Activated CD8-positive, alpha-beta T cell treated with anti-CD3 and anti-CD28 coated beads for 36 hours (primary cell): ENCODE measurements around the gene CRKL. TPM values are rescaled to one million over a fixed set of nuclear protein-coding genes. Genes with fewer than 3 reads are reported as not detected.

Experiments used
- ATAC-seq: fragments of 200-7000 bp; cut with Tn5 transposase; one replicate; pipeline ENCODE4 v1.10.0; 2021; ENCODE audit warnings: mild to moderate bottlenecking, moderate library complexity
- CTCF ChIA-PET: fragments of 350-600 bp; sonication (Branson Sonifier 250); formaldehyde crosslinking; loops from one replicate; lab custom pipeline; 2021; ENCODE audit warnings: antibody characterized with exemption; lab: Charles Lee
- POLR2A ChIA-PET: fragments of 350-600 bp; sonication (Branson Sonifier 250); formaldehyde crosslinking; loops from one replicate; lab custom pipeline; 2021; ENCODE audit warnings: antibody characterized with exemption; lab: Charles Lee
- DNase-seq: peaks from one replicate; pipeline ENCODE4 v3.0.0-alpha.2; 2020
- H3K27ac Mint-ChIP-seq: one replicate; pipeline ENCODE4 v1.8.0; 2021; ENCODE audit warnings: mild to moderate bottlenecking, mixed read lengths
- H3K27me3 Mint-ChIP-seq: one replicate; pipeline ENCODE4 v1.8.0; 2021; ENCODE audit warnings: mixed read lengths
- H3K36me3 Mint-ChIP-seq: one replicate; pipeline ENCODE4 v1.8.0; 2021; ENCODE audit warnings: low read depth, mixed read lengths
- H3K4me1 Mint-ChIP-seq: one replicate; pipeline ENCODE4 v1.8.0; 2021; ENCODE audit warnings: low read depth, mixed read lengths
- H3K4me3 Mint-ChIP-seq: one replicate; pipeline ENCODE4 v1.8.0; 2021; ENCODE audit warnings: mild to moderate bottlenecking, moderate library complexity, mixed read lengths
- H3K9me3 Mint-ChIP-seq: one replicate; pipeline ENCODE4 v1.8.0; 2021; ENCODE audit warnings: mixed read lengths
- CTCF ChIP-seq: fragments of 200-600 bp; IDR thresholded peaks from one replicate; pipeline ENCODE4 v1.8.0; 2022; ENCODE audit warnings: antibody characterized with exemption, mild to moderate bottlenecking
- intact Hi-C: fragments of 100-400 bp; cut with micrococcal nuclease; formaldehyde crosslinking; loops from one replicate; pipeline ENCODE4 v1.10.0; 2022
- total RNA-seq, 2 experiments: library from RNA; stranded (reverse); gene quantifications; one replicate each; pipeline ENCODE4 v1.2.3, GENCODE V29; 2021

Gene CRKL
- total RNA-seq, 2 experiments from 2014 or later: 99.1 to 102 TPM

GRCh38 chr22:20965104-20965887 is 48.1 kb downstream of the CRKL start:
- H3K9me3 Mint-ChIP-seq: no peaks in the 10 kb centered on the region
- peaks cover 10% of the 10 kb centered on the region for H3K27me3 Mint-ChIP-seq
- ATAC-seq (no peak), DNase-seq (no peak)
- no peak for TF ChIP-seq CTCF
- ChIA-PET CTCF (no interaction called here), POLR2A (no interaction called here)
- H3K36me3 Mint-ChIP-seq: no peaks in the 10 kb centered on the region
- H3K4me3 Mint-ChIP-seq: no peak overlapping the region
- no peak overlapping the region for H3K27ac Mint-ChIP-seq
- H3K4me1 Mint-ChIP-seq: peaks cover 11% of the 10 kb centered on the region
- intact Hi-C loops: no loop called here

DNA sequence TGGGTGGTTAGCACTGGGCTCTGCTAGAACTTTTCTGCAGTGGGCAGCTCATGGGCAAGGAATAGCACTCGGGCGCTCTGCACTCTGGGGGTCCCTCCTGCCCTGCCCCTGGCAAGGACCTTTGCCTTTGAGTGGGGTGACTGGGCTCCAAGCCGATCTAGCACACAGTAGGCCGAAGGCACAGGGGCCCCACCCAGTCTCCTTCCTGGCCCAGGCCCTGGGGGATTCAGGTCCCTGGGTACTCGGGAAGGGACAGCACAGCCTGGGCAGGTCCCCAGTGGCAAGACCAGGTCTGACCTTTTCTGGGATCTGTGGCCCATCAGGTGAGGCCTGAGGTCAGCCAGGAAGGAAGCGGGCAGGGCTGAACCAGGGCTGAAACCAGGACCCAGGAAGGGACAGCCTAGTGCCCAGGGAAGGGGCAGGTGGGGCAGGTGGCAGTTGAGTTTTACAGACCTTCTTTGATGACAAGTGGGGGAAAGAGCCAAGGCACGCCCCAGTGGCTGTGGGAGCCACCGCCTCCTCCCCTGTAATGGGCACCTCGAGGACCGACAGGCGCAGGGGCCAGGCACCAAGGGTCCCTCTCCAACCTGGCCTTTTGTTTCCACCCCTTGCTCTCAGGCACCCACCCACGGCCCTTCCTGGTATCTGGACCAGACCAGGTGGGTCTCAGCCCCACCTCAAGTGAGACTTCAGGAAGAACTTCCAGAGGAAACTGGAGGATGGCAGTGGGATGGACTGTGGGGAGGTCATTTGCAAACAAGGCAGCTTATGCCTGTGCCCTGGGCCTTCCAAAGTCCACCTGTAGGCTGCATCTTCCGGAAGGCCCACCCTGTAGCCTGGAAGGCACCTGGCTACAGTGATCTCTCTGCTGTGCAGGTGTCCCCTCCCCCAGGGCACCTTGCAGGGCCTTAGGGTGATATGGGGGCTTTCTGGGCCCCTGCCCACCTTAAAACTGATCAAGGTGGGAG is 49.0 kb downstream of the CRKL start:
- intact Hi-C loops: no loop called here
- POLR2A ChIA-PET: no interaction called here
- H3K36me3 Mint-ChIP-seq: no peaks in the 10 kb centered on the region
- DNase-seq: no peak
- no peak for TF ChIP-seq CTCF
- no peak overlapping the region for H3K4me3 Mint-ChIP-seq
- H3K4me1 Mint-ChIP-seq: peaks cover 11% of the 10 kb centered on the region
- no peak overlapping the region for H3K27ac Mint-ChIP-seq
- H3K27me3 Mint-ChIP-seq: peaks cover 10% of the 10 kb centered on the region
- CTCF ChIA-PET: no interaction called here
- ATAC-seq: no peak
- no peaks in the 10 kb centered on the region for H3K9me3 Mint-ChIP-seq

- H3K4me3 Mint-ChIP-seq: no peak within 1 kb of the TSS
- ChIA-PET POLR2A (interaction anchor here (0.7 kb wide), 1 partner anchor 107 kb away, joined by 3 read pairs; no protein-coding TSS in a partner anchor), CTCF (no interaction called here)
- no peaks in the 10 kb centered on the region for H3K9me3 Mint-ChIP-seq
- no peaks in the 10 kb centered on the region for H3K36me3 Mint-ChIP-seq
- no peak within 1 kb of the TSS for H3K27ac Mint-ChIP-seq
- intact Hi-C loops: no loop called here
- H3K4me1 Mint-ChIP-seq: peaks cover 6% of the 10 kb centered on the region
- ATAC-seq (no peak), DNase-seq (no peak)
- TF ChIP-seq CTCF: no peak
- H3K27me3 Mint-ChIP-seq: peaks cover 10% of the 10 kb centered on the region
Observed at GRCh38 chr22:20966883-20967696, 49.9 kb downstream of the CRKL start, which contains the start of gene AIFM3. TSS of gene AIFM3 (plus strand) at chr22:20967255. CDS start at chr22:20967945, 690 bp downstream.

DNA sequence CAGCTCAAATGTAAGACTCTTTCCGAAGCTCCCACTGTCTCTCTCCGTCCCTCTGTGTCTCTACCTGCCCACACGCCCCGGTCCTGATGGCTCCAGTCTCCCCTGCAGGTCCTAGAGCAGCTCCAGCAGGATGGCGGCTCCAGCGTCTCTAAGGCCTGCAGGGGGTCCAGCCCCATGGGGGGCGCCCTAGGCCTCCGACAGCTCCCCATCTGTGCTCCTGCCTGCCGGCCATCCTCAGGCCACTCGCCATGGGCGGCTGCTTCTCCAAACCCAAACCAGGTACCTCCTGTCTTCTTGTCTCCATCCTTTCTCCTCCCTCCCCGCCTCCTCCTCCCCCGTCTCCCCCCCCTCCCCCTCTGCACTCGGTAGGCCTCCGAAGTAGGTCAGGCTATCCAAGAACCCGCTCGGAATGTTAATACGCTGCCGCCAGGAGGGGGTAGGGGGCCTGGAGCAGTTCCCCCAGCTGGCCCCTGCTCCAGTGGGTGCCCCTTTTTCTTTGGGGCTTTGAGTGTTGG is 50.5 kb downstream of the CRKL start:
- ChIA-PET CTCF (interaction anchor here (0.8 kb wide), 1 partner anchor 8 kb away, joined by 4 read pairs; no protein-coding TSS in a partner anchor), POLR2A (interaction anchor here (0.7 kb wide), 1 partner anchor 108 kb away, joined by 3 read pairs; no protein-coding TSS in a partner anchor)
- Mint-ChIP-seq H3K4me1 (peaks cover 6% of the 10 kb centered on the region), H3K4me3 (no peak overlapping the region), H3K36me3 (no peaks in the 10 kb centered on the region), H3K27ac (no peak overlapping the region), H3K27me3 (peaks cover 10% of the 10 kb centered on the region), H3K9me3 (no peaks in the 10 kb centered on the region)
- DNase-seq (no peak), ATAC-seq (no peak)
- TF ChIP-seq CTCF: no peak
- intact Hi-C loops: no loop called here
